GM12865 (cell line): ENCODE results near the gene MB21D2.

Experiments
- DNase-seq: peaks from one replicate; pipeline ENCODE4 v3.0.0; 2010; ENCODE audit warnings: low read depth
- H3K4me3 ChIP-seq: 2 replicates; pipeline ENCODE4 v1.5.1; 2011; ENCODE audit warnings: mild to moderate bottlenecking, low read depth, low read length, control low read depth
- TF ChIP-seq, protein P1 (sequence below): IDR thresholded peaks from 2 replicates; pipeline ENCODE4 v1.5.1; 2011; ENCODE audit warnings: low read length, control low read depth, low read depth, inconsistent platforms; ENCODE audit not compliant: insufficient read depth; ENCODE audit errors: missing control alignments

The MB21D2 gene

DNA sequence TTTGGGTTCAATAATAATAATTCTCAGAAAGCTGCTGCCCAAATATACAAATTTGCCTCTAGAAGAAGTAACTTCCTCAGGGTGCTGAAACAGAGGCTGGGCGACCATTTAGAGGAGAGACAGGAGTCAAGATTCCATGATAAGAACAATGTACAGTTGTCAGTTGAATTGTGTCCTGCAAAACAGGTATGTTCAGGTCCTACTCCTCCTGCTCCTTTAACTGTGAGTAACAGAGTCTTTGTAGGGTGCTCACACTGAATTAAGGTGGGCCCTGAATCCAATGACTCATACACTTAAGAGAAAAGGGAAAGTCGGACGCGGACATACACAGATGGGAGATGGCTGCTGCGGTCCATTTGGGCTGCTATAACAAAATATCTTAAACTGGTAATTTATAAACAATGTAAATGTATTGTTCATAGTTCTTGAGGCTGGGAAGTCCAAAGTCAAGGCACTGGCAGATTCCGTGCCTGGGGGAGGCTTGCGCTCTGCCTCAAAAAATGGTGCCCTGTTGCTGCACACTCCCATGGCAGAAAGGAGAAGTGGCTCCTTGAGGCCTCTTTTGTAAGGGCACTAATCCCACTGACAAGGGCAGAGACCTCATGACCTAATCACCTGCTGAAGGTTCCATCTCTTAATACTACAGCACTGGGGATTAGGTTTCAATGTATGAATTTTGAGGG, 55.1 kb downstream of the MB21D2 start:
- DNase-seq = no peak
- H3K4me3 ChIP-seq = no peak overlapping the region
- TF ChIP-seq, protein P1, sequence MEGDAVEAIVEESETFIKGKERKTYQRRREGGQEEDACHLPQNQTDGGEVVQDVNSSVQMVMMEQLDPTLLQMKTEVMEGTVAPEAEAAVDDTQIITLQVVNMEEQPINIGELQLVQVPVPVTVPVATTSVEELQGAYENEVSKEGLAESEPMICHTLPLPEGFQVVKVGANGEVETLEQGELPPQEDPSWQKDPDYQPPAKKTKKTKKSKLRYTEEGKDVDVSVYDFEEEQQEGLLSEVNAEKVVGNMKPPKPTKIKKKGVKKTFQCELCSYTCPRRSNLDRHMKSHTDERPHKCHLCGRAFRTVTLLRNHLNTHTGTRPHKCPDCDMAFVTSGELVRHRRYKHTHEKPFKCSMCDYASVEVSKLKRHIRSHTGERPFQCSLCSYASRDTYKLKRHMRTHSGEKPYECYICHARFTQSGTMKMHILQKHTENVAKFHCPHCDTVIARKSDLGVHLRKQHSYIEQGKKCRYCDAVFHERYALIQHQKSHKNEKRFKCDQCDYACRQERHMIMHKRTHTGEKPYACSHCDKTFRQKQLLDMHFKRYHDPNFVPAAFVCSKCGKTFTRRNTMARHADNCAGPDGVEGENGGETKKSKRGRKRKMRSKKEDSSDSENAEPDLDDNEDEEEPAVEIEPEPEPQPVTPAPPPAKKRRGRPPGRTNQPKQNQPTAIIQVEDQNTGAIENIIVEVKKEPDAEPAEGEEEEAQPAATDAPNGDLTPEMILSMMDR = no peak

DNA sequence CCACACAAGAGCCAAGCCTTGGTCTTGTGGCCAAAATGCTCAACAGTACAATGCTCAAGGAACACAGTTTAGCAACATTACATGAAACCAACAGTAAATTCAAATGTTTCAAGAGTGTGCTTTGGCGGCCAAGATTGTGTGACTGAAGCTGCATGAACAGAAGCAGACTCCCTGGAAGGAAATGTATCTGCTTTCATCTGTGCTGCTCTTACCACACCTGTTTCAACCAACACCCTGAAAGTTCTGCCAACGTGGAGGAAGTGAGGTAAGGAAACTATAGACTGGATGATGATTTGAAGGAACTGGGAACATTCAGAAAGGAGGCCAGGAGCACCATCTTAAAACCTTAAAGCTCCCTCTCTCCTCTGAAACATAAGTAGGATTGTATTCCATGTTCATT, 55.7 kb downstream of the MB21D2 start:
- peak; percentile 86 for DNase-seq
- TF ChIP-seq, protein P1 = no peak
- H3K4me3 ChIP-seq = no peak overlapping the region

DNA sequence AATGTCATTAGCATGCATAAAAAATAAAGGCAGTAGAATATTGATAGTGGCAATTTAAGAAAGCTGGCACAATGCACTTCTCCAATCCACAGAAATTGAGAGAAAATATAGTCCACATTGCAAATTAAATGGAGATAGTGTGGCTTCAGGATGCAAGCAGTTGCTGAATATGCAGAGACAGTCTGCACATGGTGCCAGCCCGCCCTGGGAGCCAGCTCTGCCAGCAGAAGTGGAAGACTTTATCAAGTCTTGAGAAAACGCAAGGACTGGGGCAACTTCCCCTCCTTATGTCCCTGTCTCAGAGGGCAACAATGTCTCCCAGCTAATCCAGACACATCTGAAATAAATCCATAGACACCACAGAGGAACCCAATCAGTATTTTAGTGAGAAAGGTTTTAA, 57.2 kb downstream of the MB21D2 start:
- no peak for DNase-seq
- TF ChIP-seq, protein P1 = no peak
- H3K4me3 ChIP-seq = no peak overlapping the region

DNA sequence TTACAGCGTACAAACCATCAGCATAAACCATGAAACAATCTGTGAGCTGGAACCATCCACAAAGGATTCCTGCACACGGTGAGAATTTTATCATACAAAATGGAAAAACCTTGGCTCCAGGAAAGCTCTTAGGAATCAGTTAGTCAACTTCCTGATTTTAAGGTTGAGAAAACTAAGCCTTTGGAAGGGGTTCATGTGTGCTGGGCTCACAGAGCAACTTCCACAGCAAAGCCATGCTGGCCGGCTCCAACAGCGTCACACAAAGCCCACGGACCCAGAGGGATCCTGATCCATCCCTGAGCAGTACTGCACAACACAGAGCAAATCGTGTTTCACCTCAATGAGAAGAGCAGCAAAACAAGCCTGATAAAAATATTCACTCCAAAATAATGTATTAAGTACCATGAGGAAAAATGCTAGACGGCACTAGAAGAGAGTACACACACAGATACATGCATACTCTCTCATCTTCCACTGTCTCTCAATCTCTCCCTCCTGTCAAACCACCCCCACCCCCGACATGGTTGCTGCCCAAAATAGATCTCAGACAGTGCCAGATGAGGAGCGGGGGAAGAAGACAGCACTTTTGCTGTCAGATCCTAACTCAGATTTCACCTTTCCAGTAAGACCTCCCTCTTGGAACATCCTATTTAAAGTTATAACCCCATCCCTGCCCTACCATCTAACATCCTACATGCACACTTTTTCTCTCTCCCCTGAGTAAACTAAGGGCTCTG, 58.6 kb downstream of the MB21D2 start:
- no peak for DNase-seq
- no peak overlapping the region for H3K4me3 ChIP-seq
- TF ChIP-seq, protein P1 = no peak

DNA sequence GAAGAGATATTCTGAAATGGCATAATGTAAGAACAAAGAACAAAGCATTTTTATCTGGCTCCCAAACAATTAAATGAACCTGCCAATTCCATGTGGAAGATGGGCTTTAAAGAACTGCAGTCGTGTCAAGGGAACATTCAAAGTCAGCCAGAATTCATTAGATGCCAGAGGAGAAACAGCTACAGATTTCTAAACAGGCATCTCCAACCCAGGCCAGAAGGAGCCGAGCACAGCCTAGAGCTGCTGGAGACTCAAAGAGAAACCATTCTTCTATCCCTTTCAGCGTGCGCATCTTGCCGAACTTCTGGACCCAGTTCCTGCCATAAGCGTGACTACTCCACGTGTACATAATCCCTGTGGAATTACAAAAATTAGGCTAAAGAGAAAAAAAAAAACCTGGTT, 60.4 kb downstream of the MB21D2 start:
- DNase-seq = no peak
- TF ChIP-seq, protein P1 = no peak
- H3K4me3 ChIP-seq = no peak overlapping the region

DNA sequence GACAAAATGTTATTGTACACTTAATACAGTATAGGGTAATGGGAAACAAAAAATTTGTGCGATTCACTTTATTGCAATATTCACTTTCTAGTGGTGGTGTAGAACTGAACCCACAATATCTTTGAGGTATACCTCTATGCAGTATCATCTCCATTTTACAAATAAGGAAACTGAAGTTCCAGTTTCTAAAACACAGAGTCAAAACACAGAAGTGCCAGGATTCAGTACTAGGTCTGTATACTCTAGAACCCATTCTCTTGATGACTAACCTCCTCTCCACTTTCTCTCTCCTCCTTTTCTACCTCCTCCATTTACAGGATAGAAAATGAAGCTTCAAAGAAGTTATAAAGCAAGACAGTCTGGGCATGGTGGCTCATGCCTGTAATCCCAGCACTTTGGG, 62.2 kb downstream of the MB21D2 start:
- H3K4me3 ChIP-seq = no peak overlapping the region
- TF ChIP-seq, protein P1 = no peak
- peak; percentile 64 for DNase-seq

DNA sequence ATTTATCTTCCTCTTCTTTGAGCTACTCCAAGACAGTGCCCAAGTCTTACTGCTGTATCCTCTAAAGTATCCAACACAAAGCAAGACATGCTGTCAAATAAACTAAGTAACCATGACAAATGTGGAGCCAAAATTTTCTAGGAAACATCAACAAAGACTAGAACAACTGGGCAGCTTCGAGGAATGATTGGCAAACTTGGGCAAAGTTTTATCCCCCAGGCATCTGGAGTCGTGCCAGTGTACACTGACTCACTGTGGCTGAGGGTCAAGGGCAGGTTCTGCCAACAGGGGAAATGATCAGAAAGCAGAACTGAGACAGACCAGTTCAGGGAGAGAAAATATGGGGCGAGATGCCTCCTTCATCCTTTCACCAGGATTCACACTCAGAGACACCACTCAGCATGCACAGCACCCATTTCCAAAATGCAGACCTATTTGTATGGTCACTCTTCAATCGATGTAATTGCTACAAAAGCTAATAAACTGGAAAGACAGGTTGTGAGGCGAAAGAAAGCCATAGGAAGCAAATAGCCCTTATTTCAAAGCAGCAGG, 65.8 kb downstream of the MB21D2 start:
- TF ChIP-seq, protein P1 = no peak
- DNase-seq = peak; percentile 72

More for the DNA sequence above, 65.8 kb downstream of the MB21D2 start:
- peak overlapping the region; percentile 17 for H3K4me3 ChIP-seq
